Measurements from ENCODE around the gene TP63.

The TP63 gene

GRCh38 chr3:189944285-189945145 is 313.3 kb downstream of the TP63 start:
- no peak overlapping the region for H3K4me3 ChIP-seq (ENCODE audit: control insufficient read depth, low read depth, low read length)
- TF ChIP-seq CTCF (IDR thresholded peaks at IDR 0.05; ENCODE audit: control insufficient read depth, insufficient read depth, low read depth, low read length, missing control alignments) = no peak
- DNase-seq (ENCODE audit: low read depth) = no peak

DNA sequence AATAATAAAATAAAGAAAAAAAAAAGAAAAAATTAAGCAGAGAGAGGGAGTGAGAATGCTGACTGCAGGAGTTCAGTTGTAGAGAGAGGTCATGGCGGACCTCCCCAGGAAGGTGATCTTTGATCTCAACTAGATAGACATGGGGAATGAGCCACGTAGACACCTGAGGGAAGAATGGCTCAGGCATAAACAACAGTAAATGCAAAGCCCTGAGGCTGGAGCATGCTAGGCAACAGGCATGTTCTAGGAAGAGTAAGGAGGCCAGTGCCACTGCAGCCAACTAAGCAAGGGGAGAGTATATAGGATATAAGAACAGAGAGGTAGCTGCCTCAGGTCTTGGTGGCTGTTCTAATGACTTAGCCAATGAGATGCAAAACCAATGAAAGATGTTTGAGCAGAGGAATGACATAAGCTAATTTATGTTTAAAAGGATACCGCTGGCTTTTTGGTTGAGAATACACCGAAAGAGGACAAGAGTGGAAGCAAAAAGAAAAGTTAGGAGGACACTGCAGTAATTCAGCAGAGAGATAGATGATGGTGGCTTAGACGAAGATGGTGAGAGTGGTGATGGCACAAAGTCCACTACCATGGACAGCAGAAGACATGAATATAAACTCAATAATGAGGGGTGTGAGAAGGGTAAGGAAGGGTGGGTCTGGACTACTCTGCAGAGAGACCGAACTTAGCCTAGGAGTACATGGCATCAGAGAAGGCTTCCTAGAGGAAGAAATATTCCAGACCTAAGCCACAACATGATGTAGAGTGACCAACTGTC is 314.9 kb downstream of the TP63 start:
- TF ChIP-seq CTCF (IDR thresholded peaks at IDR 0.05; ENCODE audit: control insufficient read depth, insufficient read depth, low read depth, low read length, missing control alignments) = no peak
- H3K4me3 ChIP-seq (ENCODE audit: control insufficient read depth, low read depth, low read length) = no peak overlapping the region
- DNase-seq (ENCODE audit: low read depth) = no peak
